Measurements from ENCODE around the gene ZBTB45.

DNA sequence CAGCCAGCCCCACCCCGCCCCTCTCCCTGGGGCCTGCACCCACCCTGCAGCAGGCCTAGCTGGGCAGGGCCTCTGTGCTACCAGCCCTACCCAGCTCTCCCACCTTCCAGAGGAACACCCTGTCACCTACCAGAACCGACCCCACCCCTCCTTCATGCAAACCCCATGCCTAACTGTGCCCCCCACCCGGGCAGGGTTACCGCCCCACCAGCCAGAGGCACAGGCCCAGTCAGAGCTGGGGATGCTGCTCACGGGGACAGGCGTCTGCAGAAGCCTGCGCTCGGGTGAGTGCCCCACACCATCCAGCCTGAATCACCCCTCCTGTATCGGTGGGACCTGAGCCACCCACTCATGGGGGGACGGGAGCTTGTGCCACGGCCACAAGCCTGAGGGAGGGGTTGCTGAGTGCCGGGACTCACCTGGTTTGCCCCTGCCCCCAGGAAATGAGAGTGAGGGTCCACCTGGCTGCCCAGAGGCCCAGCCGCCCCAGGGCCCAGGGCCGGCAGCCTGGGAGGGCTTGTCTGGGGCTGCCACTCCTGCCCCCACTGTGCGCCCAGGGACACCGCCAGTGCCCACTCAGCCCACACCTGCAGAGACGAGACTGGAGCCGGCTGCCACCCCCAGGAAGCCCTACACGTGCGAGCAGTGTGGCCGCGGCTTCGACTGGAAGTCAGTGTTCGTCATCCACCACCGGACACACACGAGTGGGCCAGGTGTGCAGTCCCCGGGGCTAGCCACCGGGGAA lies 39.7 kb downstream of the ZBTB45 start:
- no peak for TF ChIP-seq EZH2 (IDR thresholded peaks at IDR 0.05; ENCODE audit: borderline replicate concordance, insufficient read depth, low read depth, low read length, poor library complexity, severe bottlenecking)
- TF ChIP-seq, protein P1, sequence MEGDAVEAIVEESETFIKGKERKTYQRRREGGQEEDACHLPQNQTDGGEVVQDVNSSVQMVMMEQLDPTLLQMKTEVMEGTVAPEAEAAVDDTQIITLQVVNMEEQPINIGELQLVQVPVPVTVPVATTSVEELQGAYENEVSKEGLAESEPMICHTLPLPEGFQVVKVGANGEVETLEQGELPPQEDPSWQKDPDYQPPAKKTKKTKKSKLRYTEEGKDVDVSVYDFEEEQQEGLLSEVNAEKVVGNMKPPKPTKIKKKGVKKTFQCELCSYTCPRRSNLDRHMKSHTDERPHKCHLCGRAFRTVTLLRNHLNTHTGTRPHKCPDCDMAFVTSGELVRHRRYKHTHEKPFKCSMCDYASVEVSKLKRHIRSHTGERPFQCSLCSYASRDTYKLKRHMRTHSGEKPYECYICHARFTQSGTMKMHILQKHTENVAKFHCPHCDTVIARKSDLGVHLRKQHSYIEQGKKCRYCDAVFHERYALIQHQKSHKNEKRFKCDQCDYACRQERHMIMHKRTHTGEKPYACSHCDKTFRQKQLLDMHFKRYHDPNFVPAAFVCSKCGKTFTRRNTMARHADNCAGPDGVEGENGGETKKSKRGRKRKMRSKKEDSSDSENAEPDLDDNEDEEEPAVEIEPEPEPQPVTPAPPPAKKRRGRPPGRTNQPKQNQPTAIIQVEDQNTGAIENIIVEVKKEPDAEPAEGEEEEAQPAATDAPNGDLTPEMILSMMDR (IDR thresholded peaks at IDR 0.05) = no peak
